OCI-LY7 (cell line): ENCODE measurements around the gene ELMO1. TPM values are rescaled to one million over a fixed set of nuclear protein-coding genes. Genes with fewer than 3 reads are reported as not detected.

Source experiments
- BruUV-seq: library from RNA; stranded (reverse); fragments of 400-500 nt; replicated peaks from 2 replicates; lab custom pipeline; 2021; lab: Mats Ljungman, UMichigan
- CTCF ChIA-PET: fragments of 300-600 bp; sonication (Branson Sonifier 250); formaldehyde crosslinking; loops from one replicate; lab custom pipeline; 2022; ENCODE audit warnings: antibody characterized with exemption; ENCODE audit not compliant: unreplicated experiment; lab: Charles Lee
- POLR2A ChIA-PET: fragments of 300-600 bp; sonication (Branson Sonifier 250); formaldehyde crosslinking; loops from one replicate; lab custom pipeline; 2022; ENCODE audit warnings: antibody characterized with exemption; lab: Charles Lee
- DNase-seq: peaks from one replicate; pipeline ENCODE4 v3.0.0-alpha.2; 2015; ENCODE audit warnings: low spot score
- H2AFZ ChIP-seq: fragments of 200-600 bp; sonication (generic), shearing (Covaris generic); 2 replicates; pipeline ENCODE4 v1.6.1; 2014; ENCODE audit warnings: mild to moderate bottlenecking, antibody characterized with exemption, low read length, moderate library complexity
- H3K27ac ChIP-seq: fragments of 200-600 bp; sonication (generic); 2 replicates; pipeline ENCODE4 v1.5.1; 2014; ENCODE audit warnings: mixed run types, low read depth, mild to moderate bottlenecking, moderate library complexity, low read length, inconsistent platforms; ENCODE audit not compliant: poor library complexity, severe bottlenecking
- H3K36me3 ChIP-seq: fragments of 200-600 bp; sonication (generic); 2 replicates; pipeline ENCODE4 v1.6.1; 2014; ENCODE audit warnings: mild to moderate bottlenecking, antibody characterized with exemption, low read length, moderate library complexity, mixed read lengths; ENCODE audit not compliant: insufficient read depth
- H3K4me1 ChIP-seq: fragments of 200-600 bp; sonication (generic); 2 replicates; pipeline ENCODE4 v1.5.1; 2014; ENCODE audit warnings: mild to moderate bottlenecking, low read length; ENCODE audit not compliant: insufficient read depth, poor library complexity, severe bottlenecking
- H3K4me2 ChIP-seq: fragments of 200-600 bp; sonication (generic); 2 replicates; pipeline ENCODE4 v1.6.1; 2014; ENCODE audit warnings: mild to moderate bottlenecking, low read length
- H3K4me3 ChIP-seq: fragments of 200-600 bp; sonication (generic); 2 replicates; pipeline ENCODE4 v1.5.1; 2014; ENCODE audit warnings: mild to moderate bottlenecking, low read depth, low read length; ENCODE audit not compliant: poor library complexity, severe bottlenecking
- H3K79me2 ChIP-seq: fragments of 200-600 bp; sonication (generic); 2 replicates; pipeline ENCODE4 v1.6.1; 2016; ENCODE audit warnings: low read depth, mild to moderate bottlenecking, low read length, moderate library complexity, mixed read lengths; ENCODE audit not compliant: insufficient read depth
- H3K9me2 ChIP-seq: fragments of 200-600 bp; sonication (generic); 2 replicates; pipeline ENCODE4 v1.6.1; 2016; ENCODE audit warnings: mild to moderate bottlenecking, low read length, mixed read lengths; ENCODE audit not compliant: insufficient read depth
- H3K9me3 ChIP-seq: fragments of 200-600 bp; sonication (generic); 2 replicates; pipeline ENCODE4 v1.6.1; 2014; ENCODE audit warnings: mild to moderate bottlenecking, mixed run types, low read length, mixed read lengths
- H4K20me1 ChIP-seq: fragments of 200-600 bp; sonication (generic); 2 replicates; pipeline ENCODE4 v1.6.1; 2014; ENCODE audit warnings: mild to moderate bottlenecking, antibody characterized with exemption, low read length, moderate library complexity, mixed read lengths; ENCODE audit not compliant: insufficient read depth
- EZH2phosphoT487 ChIP-seq: fragments of 200-600 bp; sonication (generic); IDR thresholded peaks from 2 replicates; pipeline ENCODE4 v1.6.1; 2018; ENCODE audit warnings: low read depth, borderline replicate concordance, mild to moderate bottlenecking, mixed run types, antibody characterized with exemption, low read length, moderate library complexity, mixed read lengths
- intact Hi-C: fragments of 100-400 bp; cut with micrococcal nuclease; formaldehyde crosslinking; loops from one replicate; pipeline ENCODE4 v1.10.0; 2022; ENCODE audit not compliant: unreplicated experiment
- total RNA-seq, 2 experiments: library from RNA; depleted of rRNA in 1 of 2; stranded (reverse); fragments of >200 nt in 1 of 2; shearing (Covaris generic) in 1 of 2; gene quantifications; 2 replicates each; pipeline ENCODE4 v1.2.3, GENCODE V29; 2014 to 2022
- TF ChIP-seq, protein P1 (sequence below): fragments of 200-600 bp; sonication (generic); conservative IDR thresholded peaks from 2 replicates; pipeline ENCODE4 v1.5.1; 2014; ENCODE audit warnings: mild to moderate bottlenecking, antibody characterized with exemption, low read length, moderate library complexity, mixed read lengths

The ELMO1 gene
- total RNA-seq, 2 experiments from 2014 or later: 101 to 103 TPM

GRCh38 chr7:37332243-37333016 is 116.2 kb downstream of the ELMO1 start:
- H3K9me2 ChIP-seq: no peaks in the 10 kb centered on the region
- ChIA-PET CTCF (interaction anchor here (1.1 kb wide), 1 partner anchor 45 kb away, joined by 3 read pairs; no protein-coding TSS in a partner anchor), POLR2A (interaction anchor here (1.1 kb wide), 1 partner anchor 128 kb away, joined by 3 read pairs; no protein-coding TSS in a partner anchor)
- H3K4me3 ChIP-seq: no peak overlapping the region
- TF ChIP-seq, protein P1, sequence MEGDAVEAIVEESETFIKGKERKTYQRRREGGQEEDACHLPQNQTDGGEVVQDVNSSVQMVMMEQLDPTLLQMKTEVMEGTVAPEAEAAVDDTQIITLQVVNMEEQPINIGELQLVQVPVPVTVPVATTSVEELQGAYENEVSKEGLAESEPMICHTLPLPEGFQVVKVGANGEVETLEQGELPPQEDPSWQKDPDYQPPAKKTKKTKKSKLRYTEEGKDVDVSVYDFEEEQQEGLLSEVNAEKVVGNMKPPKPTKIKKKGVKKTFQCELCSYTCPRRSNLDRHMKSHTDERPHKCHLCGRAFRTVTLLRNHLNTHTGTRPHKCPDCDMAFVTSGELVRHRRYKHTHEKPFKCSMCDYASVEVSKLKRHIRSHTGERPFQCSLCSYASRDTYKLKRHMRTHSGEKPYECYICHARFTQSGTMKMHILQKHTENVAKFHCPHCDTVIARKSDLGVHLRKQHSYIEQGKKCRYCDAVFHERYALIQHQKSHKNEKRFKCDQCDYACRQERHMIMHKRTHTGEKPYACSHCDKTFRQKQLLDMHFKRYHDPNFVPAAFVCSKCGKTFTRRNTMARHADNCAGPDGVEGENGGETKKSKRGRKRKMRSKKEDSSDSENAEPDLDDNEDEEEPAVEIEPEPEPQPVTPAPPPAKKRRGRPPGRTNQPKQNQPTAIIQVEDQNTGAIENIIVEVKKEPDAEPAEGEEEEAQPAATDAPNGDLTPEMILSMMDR: no peak
- TF ChIP-seq EZH2phosphoT487: no peak
- peaks cover 4% of the 10 kb centered on the region for H4K20me1 ChIP-seq
- H2AFZ ChIP-seq: no peak overlapping the region
- no peak overlapping the region for H3K27ac ChIP-seq
- H3K36me3 ChIP-seq: peaks cover 99% of the 10 kb centered on the region
- H3K4me2 ChIP-seq: no peak overlapping the region
- H3K9me3 ChIP-seq: peaks cover 17% of the 10 kb centered on the region; the same call in 1 of the 2 replicates
- intact Hi-C loops: no loop called here
- DNase-seq: no peak
- H3K79me2 ChIP-seq: peaks cover 97% of the 10 kb centered on the region
- peaks cover 10% of the 10 kb centered on the region for H3K4me1 ChIP-seq
- no TSS peak for BruUV-seq

GRCh38 chr7:37330775-37331174 is 117.9 kb downstream of the ELMO1 start:
- ChIA-PET CTCF (no interaction called here), POLR2A (interaction anchor here (0.7 kb wide), 1 partner anchor 13 kb away, joined by 3 read pairs; no protein-coding TSS in a partner anchor)
- intact Hi-C loops: no loop called here
- H3K4me1 ChIP-seq: no peaks in the 10 kb centered on the region
- H3K4me2 ChIP-seq: no peak overlapping the region
- no peak overlapping the region for H3K4me3 ChIP-seq
- H3K9me2 ChIP-seq: no peaks in the 10 kb centered on the region
- H3K79me2 ChIP-seq: peaks cover 95% of the 10 kb centered on the region
- H2AFZ ChIP-seq: no peak overlapping the region
- DNase-seq: no peak
- TF ChIP-seq EZH2phosphoT487: no peak
- TF ChIP-seq, protein P1: no peak
- peaks cover 98% of the 10 kb centered on the region for H3K36me3 ChIP-seq
- H3K9me3 ChIP-seq: peaks cover 17% of the 10 kb centered on the region; the same call in 1 of the 2 replicates
- no TSS peak for BruUV-seq
- peaks cover 4% of the 10 kb centered on the region; the same call in 1 of the 2 replicates for H4K20me1 ChIP-seq
- H3K27ac ChIP-seq: no peak overlapping the region
